Measurements from ENCODE around the gene TAGLN3. TPM values are rescaled to one million over a fixed set of nuclear protein-coding genes. Genes with fewer than 3 reads are reported as not detected.
"Not testable (repeated sequence)": the region's sequence is repeated elsewhere in the genome, so short reads cannot be mapped to it uniquely, and the experiment has no call there.

Gene TAGLN3
- total RNA-seq, 2 experiments from 2014 or later = 3.2 to 3.5 TPM

GRCh38 chr3:112027826-112028225 lies 29.1 kb downstream of the TAGLN3 start:
- H3K36me3 Mint-ChIP-seq (ENCODE audit: low read depth) = no peaks in the 10 kb centered on the region
- no peak for DNase-seq
- peaks cover 2% of the 10 kb centered on the region for H3K27me3 Mint-ChIP-seq
- H3K4me1 Mint-ChIP-seq = no peaks in the 10 kb centered on the region
- no peaks in the 10 kb centered on the region for H3K9me3 Mint-ChIP-seq (ENCODE audit: low read depth)
- ChIA-PET POLR2A (no interaction called here), CTCF (interaction anchor here (0.7 kb wide), 1 partner anchor 38 kb away, joined by 3 read pairs; no protein-coding TSS in a partner anchor)
- intact Hi-C loops (cut with DNase I, micrococcal nuclease) = no loop called here
- ATAC-seq = no peak
- no peak overlapping the region for H3K27ac Mint-ChIP-seq
- H3K4me3 Mint-ChIP-seq = no peak overlapping the region

GRCh38 chr3:112030901-112031300 lies 32.2 kb downstream of the TAGLN3 start:
- H3K9me3 Mint-ChIP-seq (ENCODE audit: low read depth) = no peaks in the 10 kb centered on the region
- DNase-seq = no peak
- H3K36me3 Mint-ChIP-seq (ENCODE audit: low read depth) = no peaks in the 10 kb centered on the region
- no peak for ATAC-seq
- POLR2A ChIA-PET = no interaction called here
- no peaks in the 10 kb centered on the region for H3K4me1 Mint-ChIP-seq
- CTCF ChIA-PET = interaction anchor here (0.9 to 1.5 kb wide), 3 partner anchors 12 to 18 kb away, joined by 3 to 6 read pairs (median 5); no protein-coding TSS in a partner anchor
- intact Hi-C loops (cut with DNase I, micrococcal nuclease) = no loop called here
- H3K27me3 Mint-ChIP-seq = peaks cover 3% of the 10 kb centered on the region
- H3K27ac Mint-ChIP-seq = no peak overlapping the region
- H3K4me3 Mint-ChIP-seq = no peak overlapping the region

- Mint-ChIP-seq H3K4me3 (no peak overlapping the region), H3K27me3 (peaks cover 2% of the 10 kb centered on the region), H3K4me1 (no peaks in the 10 kb centered on the region), H3K9me3 (ENCODE audit: low read depth) (no peaks in the 10 kb centered on the region), H3K27ac (no peak overlapping the region), H3K36me3 (ENCODE audit: low read depth) (no peaks in the 10 kb centered on the region)
- no peak for DNase-seq
- ChIA-PET POLR2A (interaction anchor here (0.6 kb wide), 1 partner anchor 85 kb away, joined by 3 read pairs; no protein-coding TSS in a partner anchor), CTCF (interaction anchor here (0.6 to 2.2 kb wide), 5 partner anchors 11 to 482 kb away, joined by 3 to 9 read pairs (median 6); no protein-coding TSS in a partner anchor)
- intact Hi-C loops (cut with DNase I, micrococcal nuclease) = no loop called here
- ATAC-seq = no peak
These were observed 33.5 kb downstream of the TAGLN3 start for GRCh38 chr3:112032098-112032731.

GRCh38 chr3:112034436-112034835 lies 35.7 kb downstream of the TAGLN3 start, which contains the start of gene TMPRSS7:
TMPRSS7 (plus strand) TSS chr3:112034736; CDS start chr3:112034846, 110 bp downstream.
- no peak within 1 kb of the TSS for H3K27ac Mint-ChIP-seq
- ChIA-PET CTCF (interaction anchor here (0.8 to 1.4 kb wide), 3 partner anchors 9 to 319 kb away, joined by 3 to 6 read pairs (median 3); no protein-coding TSS in a partner anchor), POLR2A (no interaction called here)

GRCh38 chr3:112035241-112035640 lies 36.5 kb downstream of the TAGLN3 start:
- intact Hi-C loops (cut with DNase I, micrococcal nuclease) = no loop called here
- Mint-ChIP-seq H3K4me1 (no peaks in the 10 kb centered on the region), H3K27me3 (peaks cover 2% of the 10 kb centered on the region), H3K36me3 (ENCODE audit: low read depth) (no peaks in the 10 kb centered on the region), H3K4me3 (no peak overlapping the region), H3K9me3 (ENCODE audit: low read depth) (no peaks in the 10 kb centered on the region), H3K27ac (no peak overlapping the region)
- CTCF ChIA-PET = interaction anchor here (0.8 to 1.4 kb wide), 3 partner anchors 8 to 319 kb away, joined by 3 to 6 read pairs (median 3); no protein-coding TSS in a partner anchor
- ATAC-seq (no peak), DNase-seq (no peak)
- POLR2A ChIA-PET = no interaction called here

More at GRCh38 chr3:112034436-112034835, 35.7 kb downstream of the TAGLN3 start, which contains the start of gene TMPRSS7:
- ATAC-seq (no peak), DNase-seq (no peak)
- no peaks in the 10 kb centered on the region for H3K9me3 Mint-ChIP-seq (ENCODE audit: low read depth)
- H3K4me3 Mint-ChIP-seq = no peak within 1 kb of the TSS
- H3K27me3 Mint-ChIP-seq = peaks cover 2% of the 10 kb centered on the region
- no peaks in the 10 kb centered on the region for H3K4me1 Mint-ChIP-seq
- intact Hi-C loops (cut with DNase I, micrococcal nuclease) = no loop called here
- no peaks in the 10 kb centered on the region for H3K36me3 Mint-ChIP-seq (ENCODE audit: low read depth)

GRCh38 chr3:112037194-112037593 lies 38.5 kb downstream of the TAGLN3 start:
- POLR2A ChIA-PET; H3K4me1 Mint-ChIP-seq; H3K27ac Mint-ChIP-seq; H3K4me3 Mint-ChIP-seq; H3K27me3 Mint-ChIP-seq; H3K36me3 Mint-ChIP-seq (ENCODE audit: low read depth); CTCF ChIA-PET; H3K9me3 Mint-ChIP-seq (ENCODE audit: low read depth); ATAC-seq; intact Hi-C loops (cut with DNase I, micrococcal nuclease); DNase-seq: not testable (repeated sequence)

GRCh38 chr3:112038863-112039262 lies 40.1 kb downstream of the TAGLN3 start:
- DNase-seq (no peak), ATAC-seq (no peak)
- Mint-ChIP-seq H3K4me3 (no peak overlapping the region), H3K4me1 (no peaks in the 10 kb centered on the region), H3K36me3 (ENCODE audit: low read depth) (no peaks in the 10 kb centered on the region), H3K9me3 (ENCODE audit: low read depth) (no peaks in the 10 kb centered on the region), H3K27me3 (peaks cover 2% of the 10 kb centered on the region), H3K27ac (no peak overlapping the region)
- intact Hi-C loops (cut with DNase I, micrococcal nuclease) = no loop called here
- ChIA-PET POLR2A (no interaction called here), CTCF (interaction anchor here (0.6 to 2.5 kb wide), 6 partner anchors 14 to 280 kb away, joined by 3 to 10 read pairs (median 3); no protein-coding TSS in a partner anchor)

- DNase-seq (no peak), ATAC-seq (no peak)
- ChIA-PET POLR2A (no interaction called here), CTCF (interaction anchor here (0.6 to 3.4 kb wide), 5 partner anchors 21 to 938 kb away, joined by 3 to 18 read pairs (median 5); no protein-coding TSS in a partner anchor)
- intact Hi-C loops (cut with DNase I, micrococcal nuclease) = no loop called here
- H3K36me3 Mint-ChIP-seq (ENCODE audit: low read depth) = no peaks in the 10 kb centered on the region
- no peak overlapping the region for H3K4me3 Mint-ChIP-seq
- H3K4me1 Mint-ChIP-seq = no peaks in the 10 kb centered on the region
- H3K9me3 Mint-ChIP-seq (ENCODE audit: low read depth) = no peaks in the 10 kb centered on the region
- H3K27me3 Mint-ChIP-seq = no peaks in the 10 kb centered on the region
- no peak overlapping the region for H3K27ac Mint-ChIP-seq
These were observed 42.6 kb downstream of the TAGLN3 start for GRCh38 chr3:112041321-112041720.

GRCh38 chr3:112042842-112043280 lies 44.1 kb downstream of the TAGLN3 start:
- Mint-ChIP-seq H3K27ac (no peak overlapping the region), H3K36me3 (ENCODE audit: low read depth) (no peaks in the 10 kb centered on the region), H3K4me1 (peaks cover 4% of the 10 kb centered on the region), H3K27me3 (no peaks in the 10 kb centered on the region), H3K9me3 (ENCODE audit: low read depth) (no peaks in the 10 kb centered on the region), H3K4me3 (no peak overlapping the region)
- POLR2A ChIA-PET = no interaction called here
- ATAC-seq = no peak
- intact Hi-C loops (cut with DNase I, micrococcal nuclease) = loop anchor here (1.0 to 2.0 kb wide), 4 partner anchors 54 to 374 kb away; no protein-coding TSS in a partner anchor
- no peak for DNase-seq
- CTCF ChIA-PET = interaction anchor here (0.6 to 3.7 kb wide), 33 partner anchors 8 to 492 kb away, joined by 3 to 25 read pairs (median 4); partner anchors contain the start of genes ABHD10, TAGLN3 and TMPRSS7

- no peak overlapping the region for H3K4me3 Mint-ChIP-seq
- CTCF ChIA-PET = interaction anchor here (0.6 to 3.7 kb wide), 41 partner anchors 9 to 1647 kb away, joined by 3 to 25 read pairs (median 4); partner anchors contain the start of genes ABHD10, TAGLN3 and TMPRSS7
These were observed 45.0 kb downstream of the TAGLN3 start for GRCh38 chr3:112043621-112044201.

GRCh38 chr3:112046599-112046998 lies 47.9 kb downstream of the TAGLN3 start:
- Mint-ChIP-seq H3K27ac (no peak overlapping the region), H3K4me3 (no peak overlapping the region), H3K4me1 (peaks cover 4% of the 10 kb centered on the region), H3K36me3 (ENCODE audit: low read depth) (no peaks in the 10 kb centered on the region), H3K27me3 (no peaks in the 10 kb centered on the region), H3K9me3 (ENCODE audit: low read depth) (no peaks in the 10 kb centered on the region)
- DNase-seq (no peak), ATAC-seq (no peak)
- intact Hi-C loops (cut with DNase I, micrococcal nuclease) = no loop called here
- CTCF ChIA-PET = interaction anchor here (0.6 kb wide), 1 partner anchor 19 kb away, joined by 3 read pairs; no protein-coding TSS in a partner anchor
- POLR2A ChIA-PET = no interaction called here

More at GRCh38 chr3:112043621-112044201, 45.0 kb downstream of the TAGLN3 start:
- no peak overlapping the region for H3K27ac Mint-ChIP-seq
- H3K9me3 Mint-ChIP-seq (ENCODE audit: low read depth) = no peaks in the 10 kb centered on the region
- POLR2A ChIA-PET = no interaction called here
- no peaks in the 10 kb centered on the region for H3K27me3 Mint-ChIP-seq
- ATAC-seq (peak; percentile 96), DNase-seq (peak; percentile 69)
- H3K4me1 Mint-ChIP-seq = peaks cover 4% of the 10 kb centered on the region
- intact Hi-C loops (cut with DNase I, micrococcal nuclease) = loop anchor here (1.0 to 2.0 kb wide), 4 partner anchors 54 to 374 kb away; no protein-coding TSS in a partner anchor
- no peaks in the 10 kb centered on the region for H3K36me3 Mint-ChIP-seq (ENCODE audit: low read depth)
